ENCODE results near the gene EPHB2.

The EPHB2 gene

DNA sequence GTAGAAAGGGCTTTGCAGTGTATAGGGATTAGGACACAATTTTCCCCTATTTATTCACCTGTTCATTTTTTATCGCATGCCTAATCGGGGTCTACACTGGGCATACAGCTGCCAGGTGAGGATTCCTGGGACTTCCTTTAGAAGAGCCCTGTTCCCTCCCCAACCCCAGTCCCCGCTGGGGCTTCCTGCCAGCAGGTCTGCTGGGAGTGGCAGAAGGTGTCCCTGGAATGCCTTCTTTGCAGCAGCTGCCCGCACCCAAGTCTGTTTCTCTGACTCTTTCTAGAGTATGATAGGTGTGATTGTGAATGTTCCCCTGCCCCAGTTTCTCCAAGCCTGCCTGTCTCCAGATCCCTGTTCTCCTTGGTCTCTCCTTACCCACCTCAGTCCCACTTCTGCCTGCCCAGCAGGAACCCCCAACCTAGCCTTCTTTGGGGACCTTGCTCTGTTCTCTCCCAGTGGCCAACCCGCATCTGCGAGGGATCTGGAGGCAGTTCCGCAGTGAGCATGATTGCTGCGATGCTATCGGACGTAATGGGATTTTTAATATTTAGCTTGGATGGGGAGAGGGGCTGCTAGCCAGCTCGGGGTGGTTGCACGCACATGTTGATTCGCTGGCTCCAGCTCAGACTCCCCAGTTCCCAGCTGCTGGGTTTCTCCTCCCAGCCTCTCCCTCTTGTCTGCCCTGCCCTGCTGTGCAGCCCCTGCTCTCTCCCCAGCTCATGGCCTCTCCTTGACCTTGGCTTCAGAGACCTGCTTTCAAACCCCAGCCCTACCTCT, 79.8 kb downstream of the EPHB2 start:
- no peak for DNase-seq
- in situ Hi-C loops (cut with MboI; ENCODE audit: low pct_unique_long_range_greater_than_20kb, low sequenced_read_pairs), result no loop called here

DNA sequence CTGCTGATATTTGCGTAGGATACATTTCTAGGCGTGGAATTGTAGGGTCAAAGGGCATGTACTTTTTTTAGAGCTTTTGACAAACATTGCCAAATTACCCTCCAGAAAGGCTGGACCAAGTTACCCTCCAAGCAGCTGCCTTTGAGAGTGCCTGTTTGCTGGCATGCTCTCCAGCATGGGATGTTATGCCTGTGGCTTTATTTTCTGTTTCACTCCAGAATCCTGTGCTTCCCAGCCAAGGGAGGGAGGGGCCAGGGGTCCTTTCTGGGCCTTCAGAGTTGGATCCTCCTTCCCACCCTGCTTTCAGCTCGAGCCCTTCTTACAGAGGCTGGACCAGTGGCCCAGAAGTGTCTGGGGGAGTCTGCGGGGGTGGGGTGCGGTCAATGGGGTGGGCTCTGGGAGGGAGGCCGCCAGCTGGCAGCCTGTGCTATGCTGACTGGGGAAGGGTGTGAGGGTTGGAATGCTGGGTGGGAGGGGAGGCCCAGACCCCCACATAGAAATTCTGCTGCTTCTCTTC, 81.2 kb downstream of the EPHB2 start:
- in situ Hi-C loops (cut with MboI; ENCODE audit: low pct_unique_long_range_greater_than_20kb, low sequenced_read_pairs), result no loop called here
- no peak for DNase-seq

DNA sequence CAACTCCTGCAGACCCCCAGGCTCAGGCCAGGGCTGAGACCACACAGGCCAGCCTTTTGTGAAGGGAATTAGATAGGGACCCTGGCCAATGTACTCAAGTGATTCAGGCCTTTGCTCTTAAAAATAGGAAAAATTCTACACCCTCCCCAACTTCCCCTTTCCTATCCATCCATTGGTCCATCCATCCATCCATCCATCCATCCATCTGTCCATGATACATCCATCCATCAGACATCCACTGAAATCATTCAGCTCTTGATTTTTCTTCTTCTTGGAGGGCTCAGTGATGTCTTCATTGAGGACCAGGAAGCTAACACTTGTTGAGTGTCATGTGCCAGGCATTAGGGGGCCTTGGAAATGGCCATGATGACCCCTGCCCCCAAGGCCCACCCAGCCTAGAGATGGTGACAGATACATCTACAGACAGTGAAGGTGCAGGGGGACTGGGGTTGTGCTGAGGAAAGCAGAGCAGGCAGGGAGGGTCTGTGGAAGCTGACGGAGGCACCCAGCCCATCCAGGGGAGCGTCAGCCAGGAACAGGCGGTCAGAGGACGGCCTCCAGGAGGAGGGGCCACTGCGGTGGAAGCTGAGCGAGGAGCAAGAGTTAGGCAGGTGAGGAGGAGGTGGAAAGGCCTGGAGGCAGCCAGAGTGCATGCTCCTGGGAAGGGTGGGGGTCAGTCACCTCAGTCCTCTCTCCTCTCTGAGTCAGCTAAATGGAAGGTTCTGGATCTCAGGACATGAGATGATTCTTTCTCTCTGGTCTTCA, 81.9 kb downstream of the EPHB2 start:
- DNase-seq, result no peak
- in situ Hi-C loops (cut with MboI; ENCODE audit: low pct_unique_long_range_greater_than_20kb, low sequenced_read_pairs), result no loop called here

DNA sequence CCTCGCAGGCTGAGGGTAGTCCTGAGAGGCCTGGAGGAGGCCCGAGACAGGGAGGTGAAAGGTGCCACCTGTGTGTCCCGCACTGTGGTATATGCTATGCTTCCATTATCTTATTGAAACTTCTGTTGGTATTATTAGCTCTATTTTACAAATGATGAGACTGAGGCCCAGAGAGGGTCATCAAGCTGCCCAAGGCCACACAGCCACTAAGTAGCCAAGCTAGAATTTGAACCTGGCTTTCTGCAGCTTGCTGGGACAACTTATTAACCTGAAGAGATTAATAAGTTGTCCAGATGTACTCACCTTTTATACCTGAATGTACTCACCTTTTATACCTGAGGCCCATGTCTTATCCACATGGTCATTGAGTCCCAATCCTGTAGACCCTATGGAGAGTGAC, 83.0 kb downstream of the EPHB2 start:
- no peak for DNase-seq
- in situ Hi-C loops (cut with MboI; ENCODE audit: low pct_unique_long_range_greater_than_20kb, low sequenced_read_pairs), result no loop called here

DNA sequence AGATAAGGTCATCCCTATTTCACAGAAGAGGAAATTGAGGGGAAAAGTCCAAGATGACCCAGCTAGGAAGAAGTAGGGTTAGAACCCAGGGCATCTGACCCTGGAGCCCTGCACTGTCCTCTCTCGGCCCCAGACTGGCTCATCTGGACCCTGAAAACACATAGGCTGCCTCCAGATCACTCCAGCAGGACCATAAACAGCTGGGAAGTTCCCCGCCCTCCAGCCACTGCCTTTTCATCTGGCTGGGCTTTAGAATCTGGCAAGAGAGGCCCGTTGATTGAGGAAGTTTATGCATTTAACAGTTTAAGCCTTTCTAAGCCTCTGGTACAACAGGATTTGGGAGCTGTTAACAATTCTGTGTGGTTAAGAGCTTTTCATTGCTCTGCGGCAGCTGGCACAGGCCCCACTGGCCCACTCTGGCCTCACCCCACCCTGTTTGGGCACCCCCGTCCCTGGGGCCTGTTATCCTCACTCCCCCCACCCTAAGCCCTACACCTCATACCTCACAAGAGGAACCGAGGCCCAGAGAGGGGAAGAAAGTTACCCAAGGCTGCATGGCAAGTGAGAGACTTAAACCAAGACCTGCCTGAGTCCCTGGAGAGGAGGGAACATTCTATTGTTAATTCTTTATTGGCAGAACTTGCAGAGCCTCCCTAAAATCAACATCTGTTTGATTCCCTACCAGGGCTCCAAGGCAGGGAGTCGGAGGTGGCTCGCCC, 84.2 kb downstream of the EPHB2 start:
- DNase-seq, result no peak
- in situ Hi-C loops (cut with MboI; ENCODE audit: low pct_unique_long_range_greater_than_20kb, low sequenced_read_pairs), result no loop called here

DNA sequence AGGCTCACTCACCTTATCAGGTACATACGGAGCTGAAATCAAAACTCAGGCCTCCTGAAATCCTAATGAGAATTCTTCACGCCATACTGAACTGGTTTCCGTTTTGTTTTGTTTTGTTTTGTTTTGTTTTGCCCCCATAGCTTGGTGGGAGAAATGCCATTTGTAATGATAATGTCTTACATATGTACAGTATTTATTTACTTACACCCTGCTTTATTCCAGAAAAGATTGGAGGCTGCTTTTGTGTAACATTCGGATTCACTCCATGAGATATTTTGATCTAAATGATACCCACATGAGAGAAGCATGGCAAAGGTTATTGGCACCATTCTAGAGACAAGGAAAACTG, 84.7 kb downstream of the EPHB2 start:
- no peak for DNase-seq
- in situ Hi-C loops (cut with MboI; ENCODE audit: low pct_unique_long_range_greater_than_20kb, low sequenced_read_pairs), result no loop called here

DNA sequence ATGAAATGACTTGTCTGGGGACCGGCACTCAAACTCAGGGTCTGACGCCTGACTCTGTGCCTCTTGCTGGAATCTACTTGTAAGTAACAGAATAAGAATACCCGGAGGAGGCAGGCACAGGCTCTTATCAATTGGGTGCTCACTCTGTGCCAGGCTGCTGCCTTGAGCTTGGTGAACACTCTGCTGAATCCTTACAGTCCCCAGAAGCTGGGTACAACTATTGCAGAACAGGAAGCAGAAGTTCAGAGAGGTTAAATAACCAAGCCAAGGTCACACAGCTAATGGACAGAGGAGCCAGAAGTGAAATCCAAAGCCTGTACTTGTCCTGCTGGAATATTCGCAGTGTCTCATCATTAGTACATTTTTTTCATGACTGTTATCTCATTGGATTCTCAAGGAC, 86.0 kb downstream of the EPHB2 start:
- in situ Hi-C loops (cut with MboI; ENCODE audit: low pct_unique_long_range_greater_than_20kb, low sequenced_read_pairs), result no loop called here
- DNase-seq, result no peak

DNA sequence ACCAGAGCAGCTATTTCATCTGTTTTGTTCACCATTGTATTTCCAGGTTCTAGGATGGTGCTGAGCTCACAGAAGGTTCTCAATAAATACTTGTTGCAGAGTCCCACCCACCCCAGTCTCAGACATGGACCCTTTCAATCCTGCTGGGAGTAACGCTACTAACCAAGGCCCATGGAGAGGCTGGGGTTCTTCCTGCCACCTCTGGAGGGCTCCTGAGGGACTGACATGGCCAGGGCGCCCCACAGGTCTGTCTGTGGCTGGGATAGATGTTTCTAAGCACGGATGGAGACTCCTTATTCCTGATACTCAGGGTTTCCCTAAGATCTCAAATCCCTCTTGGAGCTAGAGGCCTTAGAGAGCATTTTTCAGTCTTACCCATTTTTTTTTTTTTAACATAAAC, 87.4 kb downstream of the EPHB2 start:
- in situ Hi-C loops (cut with MboI; ENCODE audit: low pct_unique_long_range_greater_than_20kb, low sequenced_read_pairs), result no loop called here

DNA sequence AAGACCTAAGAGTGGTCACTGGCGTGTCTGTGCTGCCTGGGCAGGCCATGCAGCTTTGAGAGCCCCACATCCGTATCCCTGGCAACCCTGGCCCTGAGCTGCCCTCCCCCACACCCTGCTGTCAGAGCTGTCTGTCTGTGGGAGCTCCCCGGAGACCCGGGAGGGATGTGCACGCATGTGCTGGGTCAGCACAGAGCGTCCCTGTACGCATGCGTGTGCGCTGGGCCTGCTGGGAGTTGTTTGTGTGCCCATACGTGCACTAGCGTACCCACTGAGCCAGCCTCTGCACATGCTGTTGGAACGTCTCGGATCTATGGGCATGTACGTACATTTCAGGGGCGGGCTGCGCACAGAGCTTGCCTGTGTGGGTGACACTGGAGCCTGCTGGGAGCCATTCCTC, 89.3 kb downstream of the EPHB2 start:
- DNase-seq, result no peak
- in situ Hi-C loops (cut with MboI; ENCODE audit: low pct_unique_long_range_greater_than_20kb, low sequenced_read_pairs), result no loop called here

More for the DNA sequence above, 87.4 kb downstream of the EPHB2 start:
- no peak for DNase-seq

DNA sequence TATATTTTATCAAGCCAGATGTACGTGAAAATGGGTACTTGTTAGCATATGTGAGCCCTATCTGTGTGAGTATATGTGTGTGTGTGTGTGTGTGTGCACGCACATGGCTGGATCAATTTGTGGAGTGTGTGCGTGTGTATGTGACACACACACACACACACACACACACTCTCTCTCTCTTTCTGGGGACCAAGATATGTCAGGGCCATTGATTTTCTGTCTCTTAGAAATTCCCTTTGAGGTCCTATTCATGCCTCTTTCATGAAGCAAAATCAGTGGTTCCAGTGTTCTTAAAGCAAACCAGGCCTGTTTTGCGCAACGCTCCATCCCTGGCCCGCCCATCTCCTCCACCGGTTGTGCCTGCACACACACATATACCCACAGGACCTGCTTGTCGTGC, 90.0 kb downstream of the EPHB2 start:
- in situ Hi-C loops (cut with MboI; ENCODE audit: low pct_unique_long_range_greater_than_20kb, low sequenced_read_pairs), result no loop called here
- DNase-seq, result no peak

DNA sequence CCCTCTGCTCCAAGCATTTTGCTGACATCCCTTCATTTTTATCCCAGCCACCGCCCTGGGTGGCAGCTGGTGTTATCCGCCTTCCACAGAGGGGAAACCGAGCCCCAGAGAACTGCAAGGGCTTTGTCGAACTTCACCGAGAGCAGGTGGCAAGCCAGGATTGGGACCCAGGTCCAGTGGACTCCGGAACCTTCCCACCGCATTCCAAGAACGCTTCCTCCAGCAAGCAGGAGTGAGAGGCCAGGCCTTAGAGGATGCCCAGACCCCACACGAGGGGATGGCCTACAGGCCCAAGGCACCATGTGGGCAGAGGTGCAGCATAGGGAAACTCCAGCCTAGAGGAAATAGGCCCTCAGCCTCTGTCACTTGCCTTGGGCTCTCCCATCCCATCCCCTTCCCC, 90.7 kb downstream of the EPHB2 start:
- no peak for DNase-seq
- in situ Hi-C loops (cut with MboI; ENCODE audit: low pct_unique_long_range_greater_than_20kb, low sequenced_read_pairs), result no loop called here

DNA sequence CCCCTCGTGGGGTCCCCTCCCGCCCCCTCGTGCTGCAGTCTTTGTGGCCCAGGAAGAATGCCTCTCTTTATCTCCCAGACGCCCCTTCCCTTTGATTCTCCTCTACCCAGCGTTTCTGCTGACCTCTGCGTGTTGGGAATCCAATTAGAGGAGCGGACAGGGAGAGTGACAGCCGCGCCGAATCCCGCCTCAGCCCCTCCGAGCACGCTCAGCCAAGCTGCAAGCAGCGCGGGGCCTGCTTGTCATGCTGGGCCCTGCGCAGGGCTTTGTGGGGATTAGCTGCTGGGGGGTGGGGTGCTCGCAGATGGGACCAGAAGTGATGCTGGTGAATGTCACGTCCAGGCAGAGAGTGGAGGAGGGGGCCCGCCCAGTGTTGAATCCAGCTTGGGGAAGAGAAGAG, 91.1 kb downstream of the EPHB2 start:
- in situ Hi-C loops (cut with MboI; ENCODE audit: low pct_unique_long_range_greater_than_20kb, low sequenced_read_pairs), result no loop called here
- no peak for DNase-seq

DNA sequence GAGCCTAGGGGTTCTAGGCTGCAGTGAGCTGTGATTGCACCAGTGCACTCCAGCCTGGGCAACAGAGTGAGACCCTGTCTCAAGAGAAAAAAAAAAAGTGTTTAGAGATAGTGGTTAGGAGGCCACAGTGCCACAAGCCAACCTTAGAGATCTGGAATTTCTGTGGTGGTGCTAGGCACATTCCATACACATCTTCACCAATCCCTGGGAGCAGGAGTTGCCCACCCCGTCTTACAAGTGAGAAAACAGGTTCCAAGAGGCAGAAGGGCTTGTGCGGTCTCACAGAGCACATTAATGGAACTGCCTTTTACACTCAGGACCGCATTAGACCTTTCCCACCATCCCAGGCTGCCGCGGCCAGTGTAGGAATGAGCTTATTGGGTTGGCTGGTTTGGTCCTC, 93.2 kb downstream of the EPHB2 start:
- no peak for DNase-seq
- in situ Hi-C loops (cut with MboI; ENCODE audit: low pct_unique_long_range_greater_than_20kb, low sequenced_read_pairs), result no loop called here

DNA sequence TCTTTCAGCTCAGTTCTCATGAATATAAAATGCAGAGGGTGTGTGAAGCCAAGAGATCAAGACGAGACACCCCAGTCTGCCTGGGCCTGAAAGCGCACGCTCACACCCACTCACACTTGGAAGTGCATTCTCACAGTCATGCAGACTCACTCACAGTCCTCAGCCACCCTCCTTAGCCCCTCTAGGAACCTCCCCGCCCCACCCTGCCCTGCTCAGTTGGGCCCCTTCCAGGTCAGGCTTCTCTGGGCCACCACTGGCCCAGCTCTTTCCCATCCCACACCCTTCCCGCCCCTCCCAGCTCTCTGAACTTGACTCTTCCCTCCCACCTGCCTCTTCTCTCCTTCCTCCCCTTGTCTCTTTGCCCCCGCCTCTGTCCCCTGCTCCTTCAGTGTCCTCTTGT, 93.8 kb downstream of the EPHB2 start:
- in situ Hi-C loops (cut with MboI; ENCODE audit: low pct_unique_long_range_greater_than_20kb, low sequenced_read_pairs), result no loop called here
- no peak for DNase-seq

DNA sequence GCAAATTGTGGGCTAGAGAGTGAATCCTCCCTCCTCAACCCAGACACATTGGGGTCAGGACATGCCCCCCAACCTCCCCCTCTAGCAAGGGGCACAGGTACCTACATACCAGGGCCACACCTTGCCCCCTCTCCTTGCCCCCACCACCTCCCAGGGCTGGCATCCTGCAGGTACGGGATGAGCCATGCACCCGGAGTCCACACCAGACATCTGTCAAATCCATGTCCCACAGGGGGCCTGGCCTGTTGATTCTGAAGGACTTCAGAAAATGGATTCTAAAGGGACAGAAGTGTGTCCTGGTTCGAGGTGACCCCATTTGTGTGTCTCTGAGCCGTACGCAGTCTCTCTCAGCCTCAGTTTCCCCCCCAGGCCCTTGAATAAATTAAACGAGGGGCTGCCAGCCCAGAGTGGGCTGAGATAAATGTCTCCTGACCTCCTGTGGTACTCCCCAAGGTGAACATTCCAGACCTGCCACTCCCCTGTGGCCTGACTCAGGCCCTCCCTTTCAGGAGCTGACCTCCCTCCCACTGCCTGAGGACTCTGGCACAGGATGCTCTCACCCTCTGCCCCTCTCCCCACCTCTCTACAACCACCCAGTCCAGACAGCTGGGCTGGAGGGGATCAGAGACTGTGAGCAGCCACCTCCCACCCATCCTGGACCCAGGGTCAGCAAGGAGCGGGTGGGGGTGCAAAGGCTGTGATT, 94.5 kb downstream of the EPHB2 start:
- in situ Hi-C loops (cut with MboI; ENCODE audit: low pct_unique_long_range_greater_than_20kb, low sequenced_read_pairs), result no loop called here
- DNase-seq, result no peak

DNA sequence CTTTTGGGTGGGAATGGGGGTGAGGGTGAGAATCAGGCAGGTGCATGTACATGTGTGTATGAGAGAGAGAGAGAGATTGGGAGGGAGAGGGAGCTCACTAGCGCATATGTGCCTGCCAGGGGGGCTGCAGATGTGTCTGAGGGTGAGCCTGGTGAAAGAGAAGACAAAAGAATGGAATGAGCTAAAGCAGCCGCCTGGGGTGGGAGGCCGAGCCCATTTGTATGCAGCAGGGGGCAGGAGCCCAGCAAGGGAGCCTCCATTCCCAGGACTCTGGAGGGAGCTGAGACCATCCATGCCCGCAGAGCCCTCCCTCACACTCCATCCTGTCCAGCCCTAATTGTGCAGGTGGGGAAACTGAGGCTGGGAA, 95.0 kb downstream of the EPHB2 start:
- no peak for DNase-seq
- in situ Hi-C loops (cut with MboI; ENCODE audit: low pct_unique_long_range_greater_than_20kb, low sequenced_read_pairs), result no loop called here

DNA sequence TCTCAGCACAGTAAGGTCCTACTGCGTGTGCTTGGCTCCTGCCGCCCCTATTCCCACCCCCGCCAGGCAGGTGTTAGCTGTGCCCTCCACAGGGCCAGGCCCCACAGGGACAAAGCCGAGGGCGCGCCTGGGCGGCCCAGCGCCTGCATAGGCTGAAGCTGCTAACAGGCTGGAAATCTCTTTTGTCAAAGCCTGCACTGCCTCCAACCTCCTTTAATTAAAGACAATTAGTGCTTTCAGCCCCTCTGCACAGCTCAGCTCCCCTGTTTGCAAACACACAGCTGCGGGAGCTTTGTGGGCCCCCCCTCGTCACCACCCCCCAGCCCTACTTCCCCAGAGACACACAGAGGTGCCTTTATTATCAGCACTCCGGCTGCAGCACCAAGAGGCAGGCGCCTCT, 95.9 kb downstream of the EPHB2 start:
- in situ Hi-C loops (cut with MboI; ENCODE audit: low pct_unique_long_range_greater_than_20kb, low sequenced_read_pairs), result no loop called here

DNA sequence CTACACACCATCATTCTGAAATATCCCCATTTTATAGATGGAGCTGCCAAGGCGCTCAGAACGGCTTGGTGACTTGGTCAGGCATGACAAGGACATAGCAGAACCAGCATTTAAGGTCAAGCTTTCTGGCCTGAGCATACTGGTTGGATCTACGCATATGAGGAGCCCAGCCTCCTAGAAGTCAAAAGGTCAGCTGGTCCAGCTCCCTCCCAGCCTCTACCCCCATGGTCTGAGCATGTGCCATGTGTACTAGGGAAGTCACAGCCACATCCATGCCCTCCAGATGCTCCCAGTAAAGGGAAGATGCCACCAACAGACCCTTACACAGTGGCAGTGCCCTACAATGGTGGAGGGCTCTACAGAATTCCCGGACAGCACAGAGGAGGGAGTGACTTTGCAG, 96.7 kb downstream of the EPHB2 start:
- in situ Hi-C loops (cut with MboI; ENCODE audit: low pct_unique_long_range_greater_than_20kb, low sequenced_read_pairs), result no loop called here
- DNase-seq, result no peak

More for the DNA sequence above, 95.9 kb downstream of the EPHB2 start:
- DNase-seq, result no peak

DNA sequence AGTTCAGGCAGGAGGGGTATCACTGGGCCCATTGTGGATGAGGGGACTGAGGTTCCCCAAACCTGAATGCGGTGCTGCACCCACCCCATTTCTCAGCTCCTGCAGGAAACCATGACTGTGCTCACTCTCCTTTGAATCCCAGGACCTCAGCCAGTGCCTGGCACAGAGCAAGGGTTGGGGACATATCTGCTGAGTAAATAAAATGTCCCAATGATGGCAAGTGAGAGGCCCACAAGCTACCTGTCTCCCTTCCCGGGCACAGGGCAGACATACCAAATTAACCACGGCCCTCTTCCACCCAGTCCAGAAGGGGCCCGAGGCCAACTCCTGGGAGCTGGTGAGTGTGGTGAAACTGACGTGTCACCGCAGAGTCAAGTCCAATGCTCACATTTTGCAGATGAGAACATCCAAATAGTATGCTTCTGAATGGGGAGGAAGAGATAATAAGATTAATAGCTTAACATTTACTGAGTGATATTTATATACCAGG, 97.6 kb downstream of the EPHB2 start:
- no peak for DNase-seq
- in situ Hi-C loops (cut with MboI; ENCODE audit: low pct_unique_long_range_greater_than_20kb, low sequenced_read_pairs), result no loop called here
